KOPT-K1 (cell line): Measurements from ENCODE around the gene SERPINA3.

ENCODE experiments used
- H3K27ac ChIP-seq: fragments of 200-600 bp; sonication (generic); 2 replicates; pipeline ENCODE4 v1.5.1; 2016; ENCODE audit warnings: antibody characterized with exemption, mild to moderate bottlenecking, low read depth, low read length; ENCODE audit not compliant: poor library complexity, severe bottlenecking
- H3K36me3 ChIP-seq: fragments of 200-600 bp; sonication (generic); 2 replicates; pipeline ENCODE4 v1.5.1; 2017; ENCODE audit warnings: antibody characterized with exemption, mild to moderate bottlenecking, low read length, moderate library complexity; ENCODE audit not compliant: insufficient read depth
- H3K9me3 ChIP-seq: fragments of 200-600 bp; sonication (generic); 2 replicates; pipeline ENCODE4 v1.5.1; 2017; ENCODE audit warnings: antibody characterized with exemption, low read length, mild to moderate bottlenecking; ENCODE audit not compliant: insufficient read depth, poor library complexity, severe bottlenecking

The SERPINA3 gene

DNA sequence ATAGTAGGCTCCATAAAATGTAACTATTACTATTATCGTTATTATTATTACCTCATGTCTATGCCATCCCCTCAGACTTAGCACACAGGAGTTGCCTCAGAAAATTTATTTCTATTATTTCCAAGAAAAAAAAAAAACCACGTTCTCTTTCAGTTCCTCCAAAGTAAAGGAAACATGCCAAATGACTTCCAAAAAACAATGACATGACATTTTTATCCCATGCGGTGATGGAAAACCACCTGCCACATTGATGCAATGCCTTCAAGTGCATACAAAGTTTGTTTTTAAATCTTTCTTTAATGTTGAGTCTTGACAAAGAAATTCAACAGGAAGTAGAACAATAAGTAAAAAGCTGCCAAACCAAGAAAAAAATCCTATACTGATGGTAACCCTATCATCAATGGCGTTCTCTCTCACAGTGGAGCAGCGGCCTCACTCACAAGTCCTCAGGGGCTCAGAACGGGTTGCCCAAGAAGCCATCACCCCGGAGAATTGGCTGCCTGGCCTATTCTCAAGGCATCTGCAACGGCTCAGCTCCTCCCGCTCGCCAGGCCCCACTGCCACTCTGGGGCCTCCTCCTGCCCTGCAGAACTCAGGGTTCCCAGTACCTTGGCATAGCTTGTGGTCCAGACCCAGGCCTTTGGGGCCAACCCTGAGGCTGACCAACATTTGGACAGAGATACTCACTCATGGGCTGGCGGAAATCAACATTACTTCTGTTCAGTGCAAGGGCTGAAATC is 51.9 kb downstream of the SERPINA3 start:
- Histone ChIP-seq H3K36me3 (no peaks in the 10 kb centered on the region), H3K27ac (no peak overlapping the region), H3K9me3 (peaks cover 6% of the 10 kb centered on the region)

DNA sequence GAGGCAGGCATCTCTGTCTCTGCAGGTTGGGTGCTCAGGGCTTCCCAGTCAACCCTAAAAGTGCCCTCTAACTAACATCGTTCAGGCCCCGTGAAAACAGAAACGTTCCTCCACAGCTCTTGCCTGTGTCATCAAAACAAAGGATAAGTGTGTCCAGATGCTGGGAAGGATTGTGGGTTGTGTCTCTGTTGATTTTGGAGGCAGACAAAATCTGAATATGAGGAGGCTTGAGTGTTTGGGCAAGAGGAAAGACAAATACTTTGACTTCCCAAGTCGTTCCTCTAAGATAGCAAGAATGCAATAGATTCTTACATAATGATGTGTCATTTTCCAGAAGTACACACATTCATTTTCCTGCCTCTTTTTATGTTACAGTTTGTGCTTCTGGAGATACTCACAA is 52.9 kb downstream of the SERPINA3 start:
- no peaks in the 10 kb centered on the region for H3K36me3 ChIP-seq
- H3K27ac ChIP-seq, result no peak overlapping the region
- H3K9me3 ChIP-seq, result peaks cover 6% of the 10 kb centered on the region

DNA sequence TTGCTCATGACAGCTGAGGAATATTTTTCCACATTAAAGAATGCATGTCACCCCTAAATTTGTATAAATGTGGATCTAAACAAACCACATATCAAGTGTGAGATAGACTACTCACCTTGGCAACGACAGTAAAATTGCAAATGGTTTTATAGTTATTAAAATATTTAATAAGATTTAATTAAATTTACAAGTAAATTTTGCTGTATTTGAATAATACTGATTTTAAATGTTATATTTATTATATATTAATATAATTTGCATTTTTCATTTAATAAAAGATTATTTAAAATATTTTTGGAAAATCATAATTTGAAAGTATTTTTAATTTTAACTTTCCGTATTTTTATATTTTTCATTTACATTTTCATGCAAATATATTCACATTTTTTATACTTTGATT is 53.4 kb downstream of the SERPINA3 start:
- H3K27ac ChIP-seq, result no peak overlapping the region
- H3K36me3 ChIP-seq, result no peaks in the 10 kb centered on the region
- H3K9me3 ChIP-seq, result peaks cover 6% of the 10 kb centered on the region

DNA sequence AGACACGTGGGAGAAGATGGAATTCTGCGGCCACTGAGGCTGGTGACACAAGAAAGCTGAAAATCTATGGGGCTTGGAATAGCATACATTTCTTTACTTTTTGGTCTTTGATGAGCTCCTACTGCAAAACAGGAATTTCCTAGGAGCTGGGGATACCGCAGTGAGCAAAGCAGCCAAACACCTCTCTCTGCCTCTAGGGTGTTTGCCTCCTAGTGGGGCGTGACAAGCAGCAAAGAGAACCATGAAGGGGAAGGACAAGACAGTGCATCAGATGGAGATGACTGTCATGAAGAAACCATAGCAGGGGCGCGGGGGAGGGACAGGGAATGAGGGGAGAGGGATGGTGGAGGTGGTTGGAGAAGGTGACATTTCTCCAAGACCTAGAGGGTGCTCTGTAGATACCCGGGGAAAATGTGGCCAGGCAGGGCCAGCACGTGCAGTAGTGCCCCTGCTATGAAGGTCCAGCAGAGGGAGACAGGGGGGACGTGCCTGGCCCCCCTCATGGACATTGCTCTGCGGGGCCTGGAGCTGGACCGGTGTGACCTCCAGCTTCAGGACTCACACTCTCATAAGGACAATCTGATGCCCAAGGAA is 58.6 kb downstream of the SERPINA3 start:
- Histone ChIP-seq H3K36me3 (no peaks in the 10 kb centered on the region), H3K27ac (no peak overlapping the region), H3K9me3 (no peaks in the 10 kb centered on the region)

DNA sequence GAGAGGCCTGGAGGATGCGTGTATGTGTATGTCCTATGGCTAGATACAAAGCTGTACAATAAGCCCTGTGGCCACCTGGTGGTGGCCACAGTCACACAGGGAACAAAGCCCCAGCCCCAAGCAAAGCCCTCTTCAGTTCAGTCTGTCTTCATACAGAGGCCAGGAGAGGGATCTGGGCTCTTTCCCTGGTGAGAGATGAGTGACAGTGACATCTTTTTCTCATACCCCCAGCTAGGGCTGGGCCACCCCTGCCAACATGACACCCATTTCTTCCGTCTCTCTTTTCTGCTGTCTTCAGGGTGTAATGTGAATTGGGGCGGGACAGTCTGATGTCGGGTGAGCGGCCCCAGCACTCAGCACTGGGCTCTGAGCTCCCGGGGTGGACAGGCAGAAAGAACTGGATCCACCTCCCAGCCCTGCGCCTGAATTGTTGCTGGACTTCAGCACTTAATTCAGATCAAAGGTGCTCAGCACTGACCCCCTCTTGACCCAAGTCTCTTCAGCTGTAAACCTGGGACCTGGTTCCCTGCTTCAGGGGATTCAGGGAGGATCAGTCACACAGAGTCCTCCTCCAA is 59.8 kb downstream of the SERPINA3 start:
- H3K27ac ChIP-seq, result no peak overlapping the region
- no peaks in the 10 kb centered on the region for H3K36me3 ChIP-seq
- no peaks in the 10 kb centered on the region for H3K9me3 ChIP-seq

DNA sequence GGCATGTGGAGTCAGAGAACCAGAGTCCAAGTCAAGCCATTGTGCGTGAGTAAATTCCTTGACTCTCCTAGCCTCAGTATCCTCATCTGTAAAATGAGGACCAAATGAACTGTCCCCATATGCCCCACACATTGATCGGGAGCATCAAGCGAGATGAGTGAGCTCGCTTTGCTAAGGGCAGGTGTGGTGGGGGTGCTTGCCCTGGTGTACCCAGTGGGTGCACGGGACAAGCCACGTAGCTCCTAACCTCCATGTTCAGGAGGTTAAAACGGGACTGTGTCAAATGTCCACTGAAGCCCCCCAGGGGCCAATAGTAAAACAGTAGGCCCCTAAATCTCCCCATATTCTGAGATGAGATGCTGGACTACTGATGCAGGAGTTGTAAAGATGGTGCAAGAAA is 60.9 kb downstream of the SERPINA3 start:
- H3K27ac ChIP-seq, result no peak overlapping the region
- no peaks in the 10 kb centered on the region for H3K9me3 ChIP-seq

More for the DNA sequence above, 60.9 kb downstream of the SERPINA3 start:
- no peaks in the 10 kb centered on the region for H3K36me3 ChIP-seq
